Measurements from ENCODE around the gene AP2B1.

GRCh38 chr17:35736236-35736635 is 149.1 kb downstream of the AP2B1 start:
- TF ChIP-seq EP300 (IDR thresholded peaks at IDR 0.05; ENCODE audit: borderline replicate concordance in 1 of 2, low read depth in 1 of 2, low read length in 1 of 2), result no peak
- TF ChIP-seq, protein P1, sequence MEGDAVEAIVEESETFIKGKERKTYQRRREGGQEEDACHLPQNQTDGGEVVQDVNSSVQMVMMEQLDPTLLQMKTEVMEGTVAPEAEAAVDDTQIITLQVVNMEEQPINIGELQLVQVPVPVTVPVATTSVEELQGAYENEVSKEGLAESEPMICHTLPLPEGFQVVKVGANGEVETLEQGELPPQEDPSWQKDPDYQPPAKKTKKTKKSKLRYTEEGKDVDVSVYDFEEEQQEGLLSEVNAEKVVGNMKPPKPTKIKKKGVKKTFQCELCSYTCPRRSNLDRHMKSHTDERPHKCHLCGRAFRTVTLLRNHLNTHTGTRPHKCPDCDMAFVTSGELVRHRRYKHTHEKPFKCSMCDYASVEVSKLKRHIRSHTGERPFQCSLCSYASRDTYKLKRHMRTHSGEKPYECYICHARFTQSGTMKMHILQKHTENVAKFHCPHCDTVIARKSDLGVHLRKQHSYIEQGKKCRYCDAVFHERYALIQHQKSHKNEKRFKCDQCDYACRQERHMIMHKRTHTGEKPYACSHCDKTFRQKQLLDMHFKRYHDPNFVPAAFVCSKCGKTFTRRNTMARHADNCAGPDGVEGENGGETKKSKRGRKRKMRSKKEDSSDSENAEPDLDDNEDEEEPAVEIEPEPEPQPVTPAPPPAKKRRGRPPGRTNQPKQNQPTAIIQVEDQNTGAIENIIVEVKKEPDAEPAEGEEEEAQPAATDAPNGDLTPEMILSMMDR (IDR thresholded peaks at IDR 0.05), result no peak
- TF ChIP-seq USF2 (IDR thresholded peaks at IDR 0.05; ENCODE audit: borderline replicate concordance, low read depth, low read length), result no peak
- TF ChIP-seq, protein P2, sequence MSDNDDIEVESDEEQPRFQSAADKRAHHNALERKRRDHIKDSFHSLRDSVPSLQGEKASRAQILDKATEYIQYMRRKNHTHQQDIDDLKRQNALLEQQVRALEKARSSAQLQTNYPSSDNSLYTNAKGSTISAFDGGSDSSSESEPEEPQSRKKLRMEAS (IDR thresholded peaks at IDR 0.05; ENCODE audit: low read depth), result no peak
- no peak for TF ChIP-seq POLR2AphosphoS5 (IDR thresholded peaks at IDR 0.05; ENCODE audit: low read depth, low read length)
